K562 (cell line): ENCODE results near the gene TMEM107. TPM values are rescaled to one million over a fixed set of nuclear protein-coding genes. Genes with fewer than 3 reads are reported as not detected.

Experiments used
- CEBPB ChIP-seq: fragments of 450-650 bp; IDR thresholded peaks from 2 replicates; pipeline ENCODE4 v1.6.1; 2016; ENCODE audit warnings: missing genetic modification characterization, missing compliant biosample characterization
- ESRRA ChIP-seq: fragments of 450-650 bp; IDR thresholded peaks from 2 replicates; pipeline ENCODE4 v1.6.1; 2014; ENCODE audit warnings: low read depth, mild to moderate bottlenecking, moderate library complexity, borderline replicate concordance
- FOS ChIP-seq: IDR thresholded peaks from 3 replicates; pipeline ENCODE4 v1.6.1; 2011; ENCODE audit not compliant: insufficient read length; ENCODE audit errors: extremely low read depth
- IRF2 ChIP-seq: sonication (generic); formaldehyde crosslinking; IDR thresholded peaks from 2 replicates; pipeline ENCODE4 v1.8.1; 2022; ENCODE audit warnings: mild to moderate bottlenecking, missing genetic modification reagents
- MAFG ChIP-seq: fragments of 450-650 bp; conservative IDR thresholded peaks from 2 replicates; pipeline ENCODE4 v1.6.1; 2016; ENCODE audit warnings: missing genetic modification characterization, missing compliant biosample characterization
- MGA ChIP-seq: fragments of 450-650 bp; IDR thresholded peaks from 2 replicates; pipeline ENCODE4 v1.6.1; 2016; ENCODE audit warnings: mild to moderate bottlenecking, moderate library complexity
- MTA1 ChIP-seq: fragments of 450-650 bp; IDR thresholded peaks from 2 replicates; pipeline ENCODE4 v1.6.1; 2017; ENCODE audit warnings: borderline replicate concordance
- MYBL2 ChIP-seq, 2 experiments: fragments of 450-650 bp in 1 of 2; sonication (generic) in 1 of 2; formaldehyde crosslinking in 1 of 2; IDR thresholded peaks; 2 replicates each; pipeline versions ENCODE4 v1.6.1 to v1.8.1; 2017 to 2022; ENCODE audit warnings: borderline replicate concordance in 1 of 2, inconsistent platforms in 1 of 2, low read depth in 1 of 2, mild to moderate bottlenecking in 1 of 2, missing genetic modification reagents in 1 of 2, moderate library complexity in 1 of 2
- NELFE ChIP-seq: IDR thresholded peaks from 2 replicates; pipeline ENCODE4 v1.6.1; 2011; ENCODE audit warnings: mild to moderate bottlenecking; ENCODE audit not compliant: insufficient read depth, insufficient read length
- RFX5 ChIP-seq: IDR thresholded peaks from 2 replicates; pipeline ENCODE4 v1.6.1; 2011; ENCODE audit warnings: low read depth, mild to moderate bottlenecking, improper control_type of control experiment, low read length
- RUNX1 ChIP-seq: sonication (generic); IDR thresholded peaks from 2 replicates; pipeline ENCODE4 v1.6.1; 2016; ENCODE audit warnings: antibody characterized with exemption, low read depth
- SMARCE1 ChIP-seq: fragments of 450-650 bp; IDR thresholded peaks from 2 replicates; pipeline ENCODE4 v1.7.1; 2016; ENCODE audit warnings: mild to moderate bottlenecking
- STAG1 ChIP-seq: sonication (generic); formaldehyde crosslinking; IDR thresholded peaks from 2 replicates; pipeline ENCODE4 v1.5.0; 2020; ENCODE audit warnings: missing genetic modification reagents, borderline replicate concordance
- TCFL5 ChIP-seq: fragments of 250-450 bp; sonication (Bioruptor Pico); conservative IDR thresholded peaks from 2 replicates; pipeline ENCODE4 v1.6.1; 2021; ENCODE audit warnings: mild to moderate bottlenecking, moderate library complexity, matching md5 sums
- TRIM25 ChIP-seq: fragments of 450-650 bp; IDR thresholded peaks from 2 replicates; pipeline ENCODE4 v1.7.0; 2016; ENCODE audit warnings: borderline replicate concordance
- ZNF354B ChIP-seq: fragments of 250-450 bp; sonication (Bioruptor Pico); IDR thresholded peaks from 2 replicates; pipeline ENCODE4 v1.4.0; 2020
- polyA plus RNA-seq, 8 experiments: library from polyadenylated mRNA; depleted of rRNA in 4 of 8; stranded (reverse) in 5 of 8; unstranded in 3 of 8; fragments of >200 nt; fragmentation: Nextera tagmentation in 2 of 8; fragmentation: Illumina TruSeq in 1 of 8; extraction: Ambion mirVana in 2 of 8; extraction: Trizol in 1 of 8; gene quantifications; 2 replicates each; pipeline versions ENCODE4 v1.2.1 to v1.2.3, GENCODE V29; 2011 to 2014; ENCODE audit warnings: inconsistent platforms in 1 of 8, missing spikeins in 1 of 8
- total RNA-seq, 7 experiments: library from RNA; depleted of rRNA in 6 of 7; stranded (reverse); fragments of >200 nt in 6 of 7; fragmentation: Illumina TruSeq in 2 of 7; extraction: Trizol in 2 of 7; gene quantifications; 2 replicates each; pipeline versions ENCODE4 v1.2.1 to v1.2.3, GENCODE V29; 2011 to 2021; ENCODE audit warnings: low replicate concordance in 1 of 7

Gene TMEM107
- total and polyA plus RNA-seq, 9 of the 15 experiments (the other 6 are each of a cell fraction or from before 2014, with no cell fraction given) = 7.1 to 26.2 (median 16.9) TPM

GRCh38 chr17:8222630-8223355 is 46.6 kb upstream of the TMEM107 start (continued):
- TF ChIP-seq MTA1 (no peak; the same call in 1 of the 2 replicates), CEBPB (no peak), IRF2 (CRISPR knock-in tag) (no peak), FOS (no peak), MGA (no peak), MAFG (tag) (no peak), STAG1 (CRISPR knock-in tag) (no peak), SMARCE1 (no peak), RFX5 (peak; percentile 23; the same call in 1 of the 2 replicates), TRIM25 (no peak), MYBL2 (IDR thresholded peaks at IDR 0.05; ENCODE audit: low read depth) (no peak), MYBL2 (CRISPR knock-in tag; IDR thresholded peaks at IDR 0.05; ENCODE audit: borderline replicate concordance) (no peak), TCFL5 (CRISPR knock-in tag) (no peak), ZNF354B (CRISPR knock-in tag) (no peak), NELFE (no peak), ESRRA (no peak; the same call in 1 of the 2 replicates), RUNX1 (no peak)
